HG03342 (cell line): Measurements from ENCODE around the gene BAAT.
"Not testable (repeated sequence)": the region's sequence is repeated elsewhere in the genome, so short reads cannot be mapped to it uniquely, and the experiment has no call there.

Experiments used
- ATAC-seq: cut with Tn5 transposase; IDR thresholded peaks from one replicate; pipeline ENCODE4 v1.9.1; 2021; ENCODE audit warnings: mild to moderate bottlenecking, moderate library complexity; ENCODE audit not compliant: unreplicated experiment

BAAT gene

DNA sequence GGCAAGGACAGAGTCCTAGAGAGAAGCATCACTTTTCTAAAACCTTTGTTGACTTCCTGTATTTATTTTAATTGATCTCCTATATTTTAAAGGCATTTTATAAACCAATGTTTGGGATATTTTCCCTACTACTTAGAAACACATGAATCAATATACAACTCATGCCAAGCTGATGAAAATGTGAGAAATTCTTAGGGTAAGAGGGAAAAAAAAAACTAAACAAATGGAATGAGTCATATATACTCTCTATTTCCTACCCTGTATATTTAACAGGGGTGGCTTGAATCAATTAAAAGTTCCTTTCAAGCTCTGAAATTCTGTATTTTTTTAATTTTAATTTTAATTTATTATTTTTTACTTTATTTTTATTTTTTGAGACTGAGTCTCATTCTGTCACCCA is 19.6 kb downstream of the BAAT start:
- ATAC-seq, result no peak

DNA sequence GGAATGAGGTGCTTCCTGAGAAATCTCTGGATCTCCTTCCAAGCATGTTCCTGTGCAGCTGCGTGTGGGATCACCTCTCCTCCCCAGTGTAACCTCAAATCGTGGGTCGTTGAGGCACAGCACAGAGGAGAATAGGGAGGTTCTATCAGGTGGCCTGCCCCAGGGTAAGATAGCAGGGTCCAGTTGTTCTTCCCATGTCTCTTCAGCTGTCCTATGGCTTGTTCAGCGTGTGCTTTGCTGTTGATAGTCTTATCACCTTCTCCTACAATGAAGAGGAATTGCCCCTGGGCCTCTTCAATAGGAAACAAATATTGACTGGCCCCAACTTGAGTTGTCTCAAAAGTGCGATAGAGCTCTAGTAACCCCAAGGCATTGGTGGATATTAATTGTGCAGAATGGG is 22.4 kb downstream of the BAAT start:
- ATAC-seq, result no peak

DNA sequence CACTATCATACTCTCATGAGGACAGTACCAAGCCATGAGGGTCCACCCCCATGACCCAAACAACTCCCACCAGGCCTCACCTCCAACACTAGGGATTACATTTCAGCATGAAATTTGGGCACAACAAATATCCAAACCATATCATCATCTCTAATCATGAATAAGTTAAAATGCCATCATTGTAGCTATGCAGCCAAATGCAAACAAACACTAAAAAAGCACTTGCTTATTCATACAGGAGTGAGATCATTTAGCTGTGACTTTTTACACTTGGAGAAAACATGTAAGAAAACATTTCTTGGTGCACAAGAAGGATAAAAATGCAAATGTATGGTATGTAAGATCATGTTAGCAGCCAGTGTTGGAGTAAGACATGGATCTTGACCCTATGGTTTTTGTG is 24.2 kb downstream of the BAAT start:
- no peak for ATAC-seq

DNA sequence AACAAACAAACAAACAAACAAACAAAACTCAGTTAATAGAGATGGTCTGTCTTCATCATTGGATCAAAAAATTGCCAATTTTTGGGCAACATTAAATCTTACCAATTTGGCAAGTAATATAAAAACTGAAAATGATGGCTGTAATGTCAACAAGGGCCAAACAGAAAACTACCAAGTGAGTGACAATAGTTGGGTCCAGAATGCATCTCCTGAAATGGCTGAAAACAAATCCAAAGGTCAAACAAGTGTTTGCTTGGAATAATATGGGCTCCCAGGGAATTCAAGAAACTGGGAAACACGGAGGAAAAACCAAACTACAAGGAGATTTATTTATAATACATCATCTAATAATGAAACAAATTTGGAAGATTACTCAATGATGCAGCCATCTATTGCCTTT is 25.1 kb downstream of the BAAT start:
- no peak for ATAC-seq

DNA sequence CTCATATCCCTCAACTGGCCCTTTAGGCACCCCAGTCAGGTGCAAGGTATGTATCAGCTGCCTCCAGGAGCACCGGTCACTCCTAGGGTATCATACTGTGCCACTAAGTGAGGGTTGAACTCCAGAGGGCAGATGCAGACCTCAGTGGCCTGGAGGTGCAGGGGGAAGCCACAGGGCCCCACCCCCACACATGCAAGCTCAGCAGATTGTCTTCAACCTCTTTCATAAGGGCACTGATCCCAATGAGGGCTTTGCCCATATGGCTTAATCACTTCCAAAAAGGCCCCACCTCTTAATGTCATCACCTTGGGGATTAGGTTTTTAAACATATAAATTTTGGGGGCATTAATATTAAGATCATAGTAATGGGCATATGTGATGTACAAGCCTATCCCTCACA is 28.2 kb downstream of the BAAT start:
- no peak for ATAC-seq

DNA sequence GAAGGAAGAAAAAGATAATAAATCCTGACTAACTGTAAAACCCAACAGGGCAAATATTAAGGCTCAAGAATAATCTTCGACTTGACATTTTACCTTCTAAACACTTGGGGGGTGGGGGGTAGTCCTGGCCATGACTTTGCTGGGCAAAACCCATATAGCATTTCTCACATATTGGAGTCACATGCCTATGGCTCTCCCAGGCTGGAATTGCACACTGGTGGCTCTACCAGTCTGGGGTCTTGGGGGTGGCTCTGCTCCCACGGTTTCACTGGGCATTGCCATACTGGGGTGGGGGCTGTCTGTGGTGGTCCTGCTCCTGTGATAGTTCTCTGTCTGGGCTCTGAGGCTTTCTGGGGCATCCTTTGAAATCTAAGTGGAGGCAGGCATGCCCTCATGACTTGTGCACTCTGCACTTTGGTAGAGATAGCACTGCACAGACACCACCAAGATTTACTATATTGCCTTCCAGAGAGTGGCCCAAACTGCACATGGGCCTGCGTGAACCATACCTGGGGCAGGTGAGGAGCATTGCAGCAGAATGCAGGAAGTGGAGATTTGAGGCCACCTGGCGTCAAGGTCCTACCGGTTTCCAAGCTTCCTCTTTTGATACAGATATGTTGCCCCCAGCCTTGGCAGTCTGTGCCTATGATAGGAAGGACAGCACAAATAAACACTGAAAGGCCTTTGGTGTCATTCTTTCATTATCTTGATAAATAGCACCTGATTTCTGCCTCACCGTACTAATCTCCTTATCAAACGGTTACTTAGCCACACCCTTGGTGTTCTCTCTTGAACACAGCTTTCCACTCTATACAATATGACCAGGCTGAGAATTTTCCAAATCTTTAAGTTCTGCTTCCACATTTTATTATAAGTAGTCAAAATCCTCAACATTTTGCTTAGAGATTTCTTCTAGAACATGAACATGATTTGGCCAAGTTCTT is 29.8 kb downstream of the BAAT start:
- no peak for ATAC-seq

DNA sequence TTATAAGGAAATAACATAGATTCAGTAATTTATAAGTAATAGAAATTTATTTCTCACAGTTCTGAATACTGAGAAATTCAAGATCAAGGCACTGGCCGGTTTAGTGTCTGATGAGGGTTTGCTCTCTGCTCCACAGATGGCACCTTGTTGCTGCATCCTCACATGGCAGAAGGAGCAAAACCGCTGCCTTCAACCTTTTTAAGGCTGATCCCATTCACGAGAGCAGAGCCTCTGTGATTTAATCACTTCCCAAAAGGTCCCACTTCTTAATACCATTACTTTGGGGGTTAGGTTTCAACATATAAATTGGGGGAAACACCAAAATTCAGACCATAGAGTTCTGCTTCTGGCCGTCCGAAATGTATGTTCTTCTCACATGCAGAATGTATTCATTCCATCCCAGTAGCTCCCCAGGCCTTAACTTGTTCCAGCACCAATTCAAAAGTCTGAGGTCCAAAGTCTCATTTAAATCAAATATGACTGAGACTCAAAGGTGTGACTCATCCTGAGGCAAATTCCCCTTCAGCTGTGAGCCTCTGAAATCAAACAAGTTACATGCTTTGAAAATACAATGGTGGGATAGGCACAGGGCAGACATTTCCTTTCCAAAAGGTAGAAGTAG is 30.6 kb downstream of the BAAT start:
- ATAC-seq, result no peak

DNA sequence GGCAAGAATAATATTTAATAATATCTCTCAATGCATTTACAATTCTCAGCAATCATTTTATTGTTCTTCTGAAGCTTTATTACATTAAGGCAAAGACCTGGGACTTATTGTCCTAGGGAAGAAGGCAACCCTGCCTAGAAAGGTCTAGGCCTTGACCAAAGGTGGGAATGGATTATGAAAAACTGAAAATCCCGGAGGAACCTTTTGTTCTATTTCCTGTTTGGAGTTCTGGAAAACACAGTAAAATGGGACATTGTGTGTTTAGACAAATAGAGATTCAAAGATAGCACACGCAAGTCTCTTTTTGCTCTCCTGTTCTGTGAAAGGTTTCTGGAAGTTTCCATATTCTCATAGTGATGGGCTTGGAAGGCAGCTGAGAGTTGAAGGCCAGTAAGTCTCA is 31.1 kb downstream of the BAAT start:
- no peak for ATAC-seq

DNA sequence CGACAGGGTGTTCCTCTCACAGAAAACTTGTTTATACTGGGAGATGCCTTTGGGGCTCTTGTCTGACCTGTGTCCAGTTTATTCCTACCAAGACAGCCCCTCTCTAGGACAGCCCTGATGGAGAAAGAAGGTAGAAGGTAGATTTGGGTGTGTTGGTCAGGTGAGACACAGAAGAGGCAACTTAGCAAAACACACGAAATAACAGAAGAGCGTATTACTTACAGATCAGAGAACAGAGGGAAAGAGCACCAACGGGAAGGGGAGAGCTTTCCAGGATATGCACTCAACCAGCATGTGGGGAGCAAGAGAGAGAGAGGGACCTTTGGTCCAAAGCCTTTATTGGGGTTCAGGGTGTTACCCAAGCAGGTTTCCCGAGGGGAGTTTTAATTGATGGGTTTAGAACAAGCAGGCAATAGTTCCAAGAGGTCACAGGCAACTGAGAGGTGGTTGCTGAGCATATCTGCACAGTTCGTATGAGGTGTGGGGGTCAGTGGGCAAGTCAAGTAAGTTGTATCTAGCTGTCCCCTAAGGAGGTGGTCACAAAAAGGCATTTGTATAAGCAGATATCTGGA is 31.8 kb downstream of the BAAT start:
- no peak for ATAC-seq

DNA sequence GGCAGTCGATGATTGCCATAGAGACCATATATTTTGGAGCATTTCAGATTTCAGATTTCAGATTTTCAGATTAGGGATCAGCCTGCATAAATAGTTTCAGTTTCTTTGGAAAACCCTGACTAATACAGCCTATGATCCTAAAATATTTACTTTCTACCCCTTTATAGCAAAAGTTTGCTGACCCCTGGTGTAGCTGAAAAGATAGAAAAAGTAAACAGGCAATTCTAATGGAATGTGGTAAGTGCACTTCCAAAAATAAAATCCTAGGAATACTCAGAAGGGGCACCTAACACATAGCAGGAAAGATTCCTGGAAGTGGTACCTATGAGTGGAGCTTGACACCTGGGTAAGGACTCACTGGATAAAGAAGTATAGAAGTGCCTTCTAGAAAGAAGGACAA is 34.5 kb downstream of the BAAT start:
- no peak for ATAC-seq

DNA sequence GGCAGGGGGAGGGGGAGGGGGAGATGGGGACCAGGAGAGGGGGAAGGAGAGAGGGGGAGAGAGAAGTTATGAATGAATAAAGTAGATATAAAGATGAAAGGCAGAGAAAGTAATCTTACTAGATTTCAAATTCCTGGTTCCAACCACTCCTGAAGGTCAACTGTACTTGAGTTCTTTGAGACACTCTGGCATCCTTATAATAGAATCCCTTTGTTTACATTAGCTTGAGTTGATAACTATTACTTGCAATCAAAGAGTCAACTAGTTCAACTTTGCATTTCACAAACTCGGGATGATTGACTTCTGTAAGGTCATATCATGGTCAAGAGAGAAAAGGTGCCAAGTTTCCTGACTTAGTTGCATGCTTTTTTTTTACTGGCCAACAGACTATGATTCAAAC is 42.2 kb downstream of the BAAT start:
- ATAC-seq, result no peak

DNA sequence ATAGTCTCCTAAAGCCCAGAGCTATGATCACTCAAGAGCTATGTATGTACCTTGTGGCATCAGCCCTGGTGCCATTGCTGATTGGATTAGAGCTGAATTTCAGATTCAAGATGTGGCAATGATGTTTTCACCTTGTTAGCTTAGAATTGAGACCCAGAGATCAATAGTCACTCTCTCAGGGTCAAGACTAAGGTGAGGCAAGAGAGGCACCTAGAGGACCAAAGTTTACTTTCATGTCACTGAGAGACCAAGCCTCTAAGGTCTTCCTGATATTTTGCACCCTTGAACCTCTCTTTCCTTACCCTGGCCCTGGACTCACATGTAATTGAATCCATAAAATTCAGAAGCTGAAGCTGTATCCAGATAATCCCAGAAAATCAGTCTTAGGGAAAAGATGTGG is 42.8 kb downstream of the BAAT start:
- no peak for ATAC-seq

DNA sequence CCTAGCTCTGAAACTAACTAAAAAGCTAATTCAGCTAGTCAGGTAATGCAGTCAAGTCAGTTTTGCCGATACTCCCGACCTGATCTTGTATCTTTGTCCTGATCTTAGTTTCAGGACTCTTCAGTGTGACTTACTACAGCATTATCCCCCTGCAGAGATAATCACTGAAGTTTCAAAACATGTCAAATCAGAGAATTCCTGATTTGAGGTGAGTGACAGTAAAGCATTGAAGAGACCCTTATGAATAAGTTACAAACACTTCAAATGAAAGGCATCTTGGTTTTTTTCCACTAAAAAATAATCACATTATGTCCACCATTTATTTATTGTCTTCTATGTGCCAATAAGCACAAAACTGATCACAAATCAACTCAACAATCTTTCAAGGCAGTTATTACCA is 47.6 kb downstream of the BAAT start:
- ATAC-seq, result no peak

DNA sequence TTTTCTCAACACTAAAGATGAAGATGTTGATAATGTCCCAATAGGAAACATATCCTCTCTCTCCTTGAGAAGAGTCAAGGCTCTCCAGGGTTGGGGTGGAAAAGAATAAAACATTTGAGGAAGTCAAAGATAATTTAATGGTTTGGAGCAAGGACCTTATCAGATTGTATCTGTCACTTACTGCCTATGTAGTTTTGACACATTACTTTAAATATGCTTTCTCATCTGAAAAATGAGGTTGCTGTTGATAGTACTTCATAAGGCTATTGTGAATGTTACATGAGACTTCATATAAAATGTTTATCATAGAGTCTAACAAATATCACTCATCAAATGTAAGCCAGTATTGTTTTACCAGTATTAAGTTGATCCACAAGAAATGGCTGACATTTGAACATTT is 48.7 kb downstream of the BAAT start:
- no peak for ATAC-seq

DNA sequence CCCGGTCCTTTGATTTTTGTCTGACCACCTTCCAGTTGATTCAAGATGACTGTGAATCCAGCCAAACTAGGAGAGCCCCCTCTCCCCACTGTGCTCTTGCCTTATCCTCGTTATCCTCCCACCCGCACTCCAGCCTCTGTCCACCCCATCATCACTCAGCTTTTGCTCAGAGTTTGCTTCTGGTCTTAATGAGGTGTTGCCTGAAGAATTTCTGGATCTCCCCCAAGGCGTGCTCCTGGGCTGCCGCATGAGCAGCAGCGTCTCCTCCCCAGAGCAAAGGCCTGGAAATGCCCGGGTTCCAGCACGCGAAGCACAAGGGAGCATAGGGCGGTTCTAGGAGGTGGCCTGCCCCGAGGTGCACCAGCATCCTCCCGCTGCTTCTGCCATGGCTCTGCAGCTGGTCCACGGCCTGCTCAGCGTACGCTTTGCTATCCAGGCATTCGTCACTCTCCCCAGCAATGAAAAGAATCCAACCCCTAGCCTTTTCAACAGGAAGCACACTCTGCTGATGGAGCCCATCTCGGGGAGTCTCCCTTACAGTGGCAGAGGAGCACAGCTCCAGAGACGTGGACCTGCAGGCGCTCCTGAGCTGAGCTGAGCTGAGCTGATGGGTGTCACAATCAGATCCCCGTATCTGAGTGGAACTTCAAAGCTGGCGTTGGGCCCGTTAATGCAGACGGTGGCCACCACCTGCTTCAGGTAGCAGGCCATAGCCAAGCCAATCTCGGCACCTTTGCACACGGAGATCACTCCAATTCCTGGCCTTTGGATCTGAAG is 50.7 kb downstream of the BAAT start:
- ATAC-seq, result no peak

DNA sequence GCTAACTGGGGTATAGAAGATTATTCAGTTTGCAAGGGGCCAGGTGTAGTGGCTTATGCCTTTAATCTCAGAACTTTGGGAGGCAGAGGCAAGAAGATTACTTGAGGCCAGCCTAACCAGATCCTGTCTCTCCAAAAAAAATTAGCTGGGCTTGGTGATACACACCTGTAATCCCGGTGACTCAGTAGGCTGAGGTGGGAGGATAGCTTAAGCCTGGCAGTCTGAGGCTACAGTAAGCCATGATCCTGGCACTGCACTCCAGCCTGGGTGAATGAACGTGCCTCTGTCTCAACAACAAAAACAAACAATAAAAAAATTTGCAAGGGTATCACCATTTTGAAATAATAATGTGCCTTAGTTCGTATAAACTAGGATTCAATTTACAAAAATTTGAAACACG is 51.3 kb downstream of the BAAT start:
- no peak for ATAC-seq

DNA sequence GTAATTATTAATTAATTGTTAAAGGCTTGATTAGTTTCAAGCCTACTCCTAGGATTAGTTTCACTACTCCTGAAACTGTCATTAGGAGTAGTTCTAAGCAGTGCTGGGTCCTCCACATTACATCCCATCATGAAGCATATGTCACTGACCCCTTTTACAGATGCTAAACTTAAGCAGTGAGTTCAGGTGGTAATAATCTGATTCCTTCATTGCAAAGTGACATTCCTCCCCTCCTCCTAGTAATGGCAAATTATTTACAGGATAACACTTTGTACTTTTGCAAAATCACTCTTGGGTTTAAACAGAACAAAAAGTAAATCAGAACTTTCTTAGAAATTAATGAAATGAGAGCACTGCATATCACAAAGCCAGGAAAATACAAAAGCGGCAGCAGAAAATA is 52.4 kb downstream of the BAAT start:
- no peak for ATAC-seq

DNA sequence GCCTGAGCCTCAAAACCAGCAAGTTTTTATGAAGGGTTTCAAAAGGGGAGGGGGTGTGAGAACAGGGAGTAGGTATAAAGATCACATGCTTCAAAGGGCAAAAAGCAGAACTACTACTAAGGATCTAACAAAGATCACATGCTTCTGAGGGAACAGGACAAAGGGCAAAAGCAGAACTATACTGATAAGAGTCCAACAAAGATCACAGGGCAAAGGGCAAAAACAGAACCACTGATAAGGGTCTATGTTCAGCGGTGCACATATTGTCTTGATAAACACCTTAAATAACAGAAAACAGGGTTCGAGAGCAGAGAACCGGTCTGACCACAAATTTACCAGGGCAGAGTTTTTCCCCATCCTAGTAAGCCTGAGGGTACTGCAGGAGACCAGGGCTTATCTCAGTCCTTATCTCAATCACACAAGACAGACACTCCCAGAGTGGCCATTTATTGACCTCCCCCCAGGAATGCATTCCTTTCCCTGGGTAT is 57.3 kb downstream of the BAAT start:
- ATAC-seq, result not testable (repeated sequence)

DNA sequence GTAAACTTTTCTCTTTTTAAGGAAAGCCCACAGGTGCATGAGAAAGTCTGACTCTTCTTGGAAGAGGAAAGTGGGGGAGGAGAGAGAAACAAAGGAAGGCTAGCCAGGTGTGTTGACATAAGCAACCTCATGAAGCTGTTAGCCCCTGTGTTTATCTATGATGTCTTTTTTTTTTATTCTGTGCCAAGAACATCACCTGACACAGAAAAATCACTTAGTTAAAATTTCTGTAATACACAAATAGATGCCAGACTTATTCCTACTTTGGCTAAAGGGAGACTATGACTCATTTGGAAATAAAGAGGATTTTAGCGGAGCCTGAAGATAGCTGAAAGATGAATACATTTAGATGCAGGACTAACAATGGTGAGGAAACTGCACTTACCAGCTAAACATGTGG is 58.3 kb downstream of the BAAT start:
- no peak for ATAC-seq

DNA sequence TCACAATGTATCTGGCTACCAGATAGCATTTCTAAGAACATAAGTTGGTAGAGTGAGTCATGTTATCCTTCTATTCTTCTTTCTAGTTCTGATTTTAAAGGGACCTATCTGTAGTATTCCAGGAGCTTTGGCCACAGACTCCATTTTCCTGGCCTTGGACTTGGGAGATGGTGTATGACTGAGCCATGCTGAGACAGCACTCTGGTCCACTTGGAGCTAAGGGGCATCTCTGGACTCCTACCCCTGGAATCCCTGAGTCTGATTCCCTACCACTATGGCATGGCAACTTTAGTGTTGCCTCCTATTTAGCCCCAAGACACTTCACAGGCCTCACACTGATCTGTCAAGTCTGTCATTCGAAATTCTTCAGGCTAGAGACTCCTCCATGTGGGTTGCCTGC is 58.8 kb downstream of the BAAT start:
- ATAC-seq, result no peak

DNA sequence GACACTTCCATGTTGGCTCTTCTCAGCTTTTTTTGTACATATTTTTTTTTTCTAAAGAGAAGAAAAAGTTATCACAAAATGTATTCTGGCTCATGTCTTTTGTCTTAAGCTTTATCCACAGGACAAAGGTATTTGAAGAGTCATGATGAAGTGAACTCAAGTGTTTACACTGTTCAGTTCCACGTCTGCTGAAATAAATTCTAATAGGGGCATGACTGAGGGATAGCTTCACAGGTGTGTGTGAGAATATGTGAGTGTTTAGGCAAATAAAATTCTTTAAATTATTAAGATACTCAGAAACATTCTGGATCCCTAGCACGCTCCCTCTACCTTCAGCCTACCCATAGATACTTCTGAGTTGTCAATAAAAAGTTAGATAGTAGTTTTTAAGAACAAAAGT is 59.8 kb downstream of the BAAT start:
- no peak for ATAC-seq
